ENCODE data around the gene TCN2.
"Not testable (repeated sequence)": the region's sequence is repeated elsewhere in the genome, so short reads cannot be mapped to it uniquely, and the experiment has no call there.

TCN2 gene

GRCh38 chr22:30606455-30607299 is at the start of gene TCN2:
TSS of gene TCN2 (plus strand) at chr22:30607174. CDS start at chr22:30607332, 158 bp downstream.
- DNase-seq (ENCODE audit: low read depth in 2 of 2): no peak

GRCh38 chr22:30557243-30557642 is 49.7 kb upstream of the TCN2 start:
- DNase-seq (ENCODE audit: low read depth in 2 of 2): no peak

GRCh38 chr22:30559889-30560288 is 47.1 kb upstream of the TCN2 start:
- no peak for DNase-seq (ENCODE audit: low read depth in 2 of 2)

DNA sequence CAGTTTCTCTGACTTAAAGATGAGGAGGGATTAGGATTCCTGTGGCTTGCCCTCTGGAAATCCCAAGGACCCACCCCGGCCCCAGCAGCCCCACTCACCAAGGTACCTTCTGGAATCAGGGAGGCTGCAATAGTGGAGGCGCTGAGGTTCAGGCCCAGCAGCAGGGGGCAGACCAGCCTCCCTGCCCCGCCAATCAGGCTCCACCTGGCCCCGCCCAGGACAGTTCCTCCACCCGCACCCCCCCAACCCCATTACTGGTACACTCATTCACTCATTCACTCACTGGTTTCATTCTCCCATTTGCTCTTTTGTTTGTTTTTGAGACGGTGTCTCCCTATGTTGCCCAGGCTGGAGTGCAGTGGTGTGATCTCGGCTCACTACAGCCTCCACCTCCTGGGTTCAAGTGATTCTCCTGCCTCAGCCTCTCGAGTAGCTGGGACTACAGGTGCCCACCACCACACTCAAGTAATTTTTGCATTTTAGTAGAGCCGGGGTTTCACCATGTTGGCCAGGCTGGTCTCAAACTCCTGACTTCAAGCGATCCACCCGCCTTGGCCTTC is 46.3 kb upstream of the TCN2 start:
- DNase-seq (ENCODE audit: low read depth in 2 of 2): not testable (repeated sequence)

DNA sequence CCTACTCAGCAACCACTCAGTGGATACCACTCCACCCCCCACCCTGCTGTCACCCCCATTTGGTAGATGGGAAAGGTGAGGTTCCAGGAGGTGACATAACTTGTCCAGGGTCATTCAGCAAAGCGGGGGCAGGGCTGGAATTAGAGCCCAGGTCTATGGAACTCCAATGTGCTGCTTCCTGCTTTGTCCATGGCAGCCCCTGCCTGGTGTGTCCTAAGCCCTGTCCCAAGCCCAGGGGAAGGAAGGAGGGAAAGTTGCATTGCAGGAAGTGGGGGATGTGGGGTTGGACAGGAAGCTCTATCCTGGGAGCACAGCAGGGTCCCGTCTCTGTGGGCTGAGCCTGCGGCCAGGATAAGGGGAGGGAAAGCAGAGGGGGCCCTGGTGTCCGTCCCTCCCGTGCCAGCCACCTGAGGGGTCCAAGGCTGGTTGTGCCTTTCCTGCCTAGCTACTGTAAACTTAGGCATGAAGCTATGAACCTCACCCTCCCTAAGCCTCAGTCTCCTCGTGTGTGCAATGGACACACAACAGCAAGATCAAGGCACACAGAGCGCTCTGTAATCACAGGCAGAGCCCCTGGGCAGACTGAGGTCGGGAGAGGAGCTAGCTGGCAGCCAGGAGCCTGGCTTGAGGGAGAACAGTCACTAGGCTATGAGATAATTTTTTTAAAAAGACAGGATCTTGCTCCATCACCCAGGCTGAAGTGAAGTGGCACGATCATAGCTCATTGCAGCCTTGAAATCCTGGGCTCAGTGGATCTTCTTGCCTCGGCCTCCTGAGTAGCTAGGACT is 45.4 kb upstream of the TCN2 start:
- no peak for DNase-seq (ENCODE audit: low read depth in 2 of 2)

GRCh38 chr22:30562366-30562765 is 44.6 kb upstream of the TCN2 start:
- no peak for DNase-seq (ENCODE audit: low read depth in 2 of 2)

DNA sequence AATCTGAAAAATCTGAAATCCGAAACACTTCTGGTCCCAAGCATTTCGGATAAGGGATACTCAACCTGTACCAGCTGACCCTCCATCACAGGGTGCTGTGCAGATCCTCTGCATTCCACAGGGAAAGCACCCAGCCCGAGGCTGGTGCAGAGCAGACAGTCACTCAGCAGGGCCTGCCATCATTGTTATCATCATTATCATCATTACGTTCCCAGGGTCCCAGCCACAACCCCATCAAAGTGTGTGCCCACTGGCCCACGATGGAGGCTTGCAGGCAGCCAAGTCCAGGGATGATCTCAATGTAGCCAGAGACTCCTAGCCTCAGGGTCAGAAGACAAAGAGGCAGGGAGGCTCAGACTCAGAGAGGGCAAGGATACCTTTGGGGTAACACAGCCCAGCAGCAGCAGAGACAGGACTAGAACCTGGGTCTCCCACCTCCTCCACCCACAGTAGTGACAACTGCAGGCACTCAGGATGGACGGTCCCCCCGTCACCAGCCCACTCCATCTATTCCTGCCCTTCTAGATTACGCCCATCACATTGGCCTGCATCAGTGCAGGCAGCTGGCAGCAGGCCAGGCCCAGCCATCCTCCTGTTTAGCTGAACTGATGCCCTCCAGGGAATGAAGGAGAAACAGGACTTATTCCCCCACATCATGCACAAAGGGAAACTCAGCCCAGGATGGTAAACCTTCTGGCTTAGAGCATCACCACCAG is 42.8 kb upstream of the TCN2 start:
- no peak for DNase-seq (ENCODE audit: low read depth in 2 of 2)

GRCh38 chr22:30564761-30565119 is 42.2 kb upstream of the TCN2 start:
- no peak for DNase-seq (ENCODE audit: low read depth in 2 of 2)

DNA sequence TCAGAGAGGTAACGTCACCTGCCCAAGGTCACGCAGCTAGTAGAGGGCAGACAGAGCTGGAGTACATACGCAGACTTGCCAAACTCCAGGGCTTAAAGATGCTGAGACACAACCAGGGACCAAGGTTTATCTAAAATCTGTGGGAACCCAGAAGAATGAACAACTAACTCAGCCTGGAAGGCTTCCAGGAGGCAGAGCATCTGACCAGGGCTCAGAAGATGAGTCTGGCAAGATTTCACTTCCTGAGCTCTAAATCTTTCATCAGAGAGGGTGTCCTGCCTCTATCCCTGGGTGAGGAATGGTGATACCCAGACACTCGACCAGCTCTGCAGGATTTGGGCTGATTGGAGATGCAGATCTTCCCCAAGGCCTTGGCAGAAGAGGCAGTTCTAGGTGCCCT is 41.6 kb upstream of the TCN2 start:
- no peak for DNase-seq (ENCODE audit: low read depth in 2 of 2)

- no peak for DNase-seq (ENCODE audit: low read depth in 2 of 2)
Observed at GRCh38 chr22:30566125-30566524, 40.8 kb upstream of the TCN2 start.

- not testable (repeated sequence) for DNase-seq (ENCODE audit: low read depth in 2 of 2)
Observed at GRCh38 chr22:30567277-30567676, 39.7 kb upstream of the TCN2 start.

- DNase-seq (ENCODE audit: low read depth in 2 of 2): no peak
Observed at GRCh38 chr22:30568137-30568805, 38.7 kb upstream of the TCN2 start.

- DNase-seq (ENCODE audit: low read depth in 2 of 2): no peak
Observed at GRCh38 chr22:30569674-30570202, 37.2 kb upstream of the TCN2 start.

- DNase-seq (ENCODE audit: low read depth in 2 of 2): no peak
Observed at GRCh38 chr22:30572210-30572609, 34.8 kb upstream of the TCN2 start.

DNA sequence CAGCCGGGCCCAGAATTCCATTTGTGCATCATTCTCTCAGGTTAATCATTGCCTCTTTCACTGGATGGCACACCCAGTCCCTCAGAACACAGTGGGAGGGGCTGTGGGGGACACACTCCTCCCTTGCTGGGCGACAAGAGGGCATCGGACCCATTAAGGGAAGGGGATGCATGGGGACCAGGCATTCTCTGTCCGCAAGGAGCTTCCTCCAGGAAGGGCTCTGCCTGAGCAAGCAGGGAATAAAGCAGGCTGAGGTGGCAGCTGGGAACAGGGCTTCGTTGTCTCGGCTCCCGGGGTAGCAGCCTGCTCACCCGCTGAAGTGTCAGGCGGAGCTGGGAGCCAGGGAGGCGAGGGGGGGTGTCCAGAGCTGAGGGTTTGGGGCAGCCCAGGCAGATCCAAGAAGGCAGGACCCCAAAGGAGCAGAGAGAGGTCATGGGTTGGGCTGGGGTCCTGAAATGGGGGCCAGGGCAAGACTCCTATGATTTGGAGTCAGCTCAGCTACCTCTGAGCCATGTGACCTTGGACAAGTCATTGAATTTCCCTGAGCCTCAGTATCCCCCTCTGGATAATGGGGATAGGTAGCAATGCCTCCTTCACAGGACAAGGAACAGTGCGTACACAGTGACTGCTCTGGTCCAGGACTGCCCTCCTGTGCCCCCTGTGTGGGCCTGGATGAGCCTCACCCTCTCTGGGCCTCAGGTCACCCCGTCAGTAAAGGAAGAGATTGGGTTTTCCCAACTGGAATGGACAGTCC is 34.0 kb upstream of the TCN2 start:
- no peak for DNase-seq (ENCODE audit: low read depth in 2 of 2)

DNA sequence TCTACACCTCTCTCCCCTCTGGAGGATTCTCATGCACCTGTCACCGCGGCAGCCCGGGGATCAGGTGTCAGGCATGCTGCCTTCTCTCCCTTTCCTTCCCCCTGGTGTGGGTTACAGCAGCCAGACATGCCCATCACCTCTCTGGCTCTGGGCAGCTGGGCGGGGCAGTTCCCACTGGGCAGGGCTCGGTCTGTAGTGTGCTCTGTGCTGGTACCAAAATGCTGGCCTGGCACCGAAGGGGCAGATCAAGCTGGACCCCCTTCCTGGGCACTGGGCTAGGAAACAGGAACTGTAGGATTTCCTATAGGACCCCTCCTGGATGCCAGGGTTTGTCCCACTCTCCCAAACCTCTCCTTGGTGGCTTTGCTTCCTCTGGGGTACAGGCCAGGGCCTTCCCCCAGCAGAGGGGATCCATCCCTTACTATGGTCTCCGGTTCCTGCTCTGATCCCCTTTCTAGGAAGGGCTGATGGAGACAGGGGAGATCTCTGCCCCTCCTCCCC is 33.3 kb upstream of the TCN2 start:
- DNase-seq (ENCODE audit: low read depth in 2 of 2): no peak

DNA sequence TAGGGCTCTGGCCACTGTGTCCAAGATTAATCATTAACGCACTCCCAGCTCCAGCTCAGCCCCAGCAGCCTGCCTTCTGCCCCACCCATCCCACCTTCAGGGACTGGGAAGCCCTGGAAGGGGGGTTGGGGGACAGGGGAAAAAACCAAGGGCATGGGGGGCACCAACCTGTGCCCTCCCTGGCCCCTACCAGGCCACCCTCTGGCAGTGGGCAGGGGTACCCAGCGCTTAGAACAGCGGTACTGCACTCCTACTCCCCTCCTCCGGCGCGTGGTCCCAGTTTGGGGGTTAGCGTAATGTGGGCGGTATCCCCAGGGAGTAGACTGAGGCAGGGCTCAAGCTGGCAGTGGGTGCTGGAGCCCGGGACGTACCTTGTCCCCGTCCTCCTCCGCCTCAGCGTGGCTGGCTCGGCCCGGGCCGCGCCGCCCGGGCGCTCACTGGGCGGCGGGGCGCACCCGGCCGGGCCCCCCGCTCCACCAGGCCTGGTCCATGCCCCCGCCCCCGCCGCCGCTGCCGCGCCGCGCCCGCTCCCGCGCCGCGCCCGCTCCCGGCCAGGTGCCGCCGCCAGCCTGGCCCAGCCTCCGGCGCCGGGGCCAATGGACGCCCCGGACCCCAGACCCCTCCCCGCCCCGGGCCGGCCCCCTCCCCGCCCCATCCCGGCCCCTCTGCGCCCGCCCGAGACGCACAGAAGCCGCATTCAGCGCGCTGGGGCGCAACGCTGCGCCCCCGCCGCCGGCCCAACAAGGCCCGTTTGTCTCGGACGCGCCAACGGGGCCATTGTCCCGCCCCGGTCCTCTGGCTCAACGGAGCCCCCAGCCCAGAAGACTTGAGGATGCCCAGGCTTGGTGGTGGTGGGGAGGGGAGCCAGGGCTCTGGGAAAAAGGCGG is 32.6 kb upstream of the TCN2 start, which contains the start of gene GAL3ST1:
Gene GAL3ST1, minus strand, starts transcription at position 571 of the 887 bp plus-strand sequence. CDS start 17,273 bp downstream, outside the sequence.
- no peak for DNase-seq (ENCODE audit: low read depth in 2 of 2)

DNA sequence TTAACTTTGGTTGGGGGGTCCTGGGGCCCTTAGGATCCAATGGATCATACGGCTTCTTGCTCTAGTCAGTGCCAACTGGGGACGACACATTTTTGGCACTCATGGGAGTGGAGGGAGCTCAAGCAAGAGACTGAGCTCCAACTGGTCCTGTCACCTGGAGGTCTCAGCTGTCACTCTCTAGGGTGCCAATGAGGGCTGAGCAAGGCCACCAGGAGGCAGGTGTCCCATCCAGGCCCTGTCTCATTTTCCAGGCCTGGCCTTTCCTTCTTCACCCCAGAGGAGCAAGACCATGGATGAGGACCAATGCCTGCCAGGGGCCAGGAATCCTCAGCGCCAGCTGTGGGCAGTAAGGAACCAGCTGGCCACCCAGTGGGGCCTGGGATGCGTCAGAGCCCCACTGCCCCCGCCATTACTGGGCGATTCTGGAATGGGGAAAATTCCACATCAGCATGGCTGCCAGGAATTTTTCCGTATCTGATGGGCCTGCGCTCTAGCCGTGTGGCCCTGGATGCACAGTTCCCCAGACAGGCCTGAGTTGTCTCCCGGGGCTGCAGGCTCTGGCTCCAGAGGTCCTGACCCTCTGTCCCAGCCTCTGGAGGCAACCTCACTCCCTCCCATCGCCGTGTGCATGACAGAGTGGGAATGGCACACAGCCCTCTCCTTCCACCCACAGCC is 31.8 kb upstream of the TCN2 start:
- DNase-seq (ENCODE audit: low read depth in 2 of 2): no peak

DNA sequence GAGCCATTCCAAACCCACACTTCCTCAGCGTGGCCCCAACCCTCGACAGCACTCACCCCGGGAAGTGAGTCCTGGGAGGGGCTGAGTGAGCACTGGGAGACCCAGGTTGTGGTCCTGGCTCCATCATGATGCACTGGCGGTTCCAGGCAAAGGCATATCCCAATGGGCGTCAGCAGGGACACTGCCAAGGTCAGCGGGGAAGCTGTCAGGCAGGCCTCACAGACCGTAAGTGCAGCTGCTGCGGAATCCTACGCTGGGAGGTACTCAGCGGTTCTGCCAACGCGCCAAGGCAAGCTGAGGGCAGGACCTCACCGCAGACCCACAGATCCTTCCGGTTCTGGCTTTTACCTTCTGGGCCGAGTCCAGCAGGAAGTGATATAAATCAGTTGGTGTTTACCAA is 31.1 kb upstream of the TCN2 start:
- DNase-seq (ENCODE audit: low read depth in 2 of 2): no peak
